ENCODE results near the gene UBN1.

Gene UBN1

DNA sequence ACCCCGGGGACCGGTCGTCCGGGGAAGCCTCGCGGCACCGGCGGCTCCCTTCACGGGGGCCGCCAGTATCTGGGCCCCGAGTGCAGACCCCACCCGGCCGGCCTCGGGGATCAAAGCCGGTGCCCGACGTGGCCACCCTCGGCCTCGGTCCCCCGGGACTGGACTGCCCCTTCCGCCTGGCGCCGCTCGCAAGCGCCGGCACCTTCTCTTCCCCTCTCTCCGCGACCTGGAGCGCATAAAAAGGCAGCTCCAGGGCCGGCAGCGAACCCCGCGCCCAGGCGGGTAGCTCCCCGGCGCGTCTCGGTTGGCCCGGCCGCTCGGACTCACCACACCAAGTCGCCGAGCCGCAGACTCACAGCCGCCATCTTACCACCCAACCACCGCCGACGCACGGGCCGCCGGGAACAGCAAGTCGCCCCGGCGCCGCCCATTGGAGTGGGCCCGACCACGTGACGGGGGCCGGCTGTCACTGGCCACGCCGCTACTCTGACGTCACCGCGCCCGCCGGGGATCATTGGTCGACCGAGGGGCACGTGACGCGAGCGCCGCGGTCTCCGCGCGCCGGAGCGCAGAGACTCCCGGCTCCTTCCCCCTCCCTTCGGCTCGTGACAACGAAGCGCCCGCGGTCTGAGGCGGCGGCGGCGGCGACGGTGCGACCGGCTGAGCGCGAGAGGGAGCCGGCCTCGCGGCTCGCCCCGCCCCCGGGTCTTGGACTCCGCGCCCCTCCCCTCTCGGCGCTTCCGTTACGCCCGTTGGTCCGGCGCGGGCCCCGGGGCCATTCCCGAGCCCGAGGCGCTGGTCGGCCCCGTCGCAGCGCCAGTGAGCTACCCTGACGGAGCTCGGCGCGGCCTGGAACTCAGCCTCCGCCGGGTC, at the start of gene UBN1, which contains the start of gene GLYR1:
Gene UBN1 (plus strand): TSS at position 581 of the 873 bp plus-strand sequence. CDS start 5,437 bp downstream, outside the sequence.
Gene GLYR1 (minus strand): TSS at position 388 of the 873 bp plus-strand sequence. CDS start 23 bp downstream, at position 365.
- DNase-seq (ENCODE audit: low read depth) = peak; percentile 98
- no peak for TF ChIP-seq CTCF (IDR thresholded peaks at IDR 0.05; ENCODE audit: insufficient read depth, low read depth, low read length, missing control alignments)
- peak within 1 kb of the TSS; percentile 74 for H3K4me3 ChIP-seq (ENCODE audit: low read depth, low read length)

DNA sequence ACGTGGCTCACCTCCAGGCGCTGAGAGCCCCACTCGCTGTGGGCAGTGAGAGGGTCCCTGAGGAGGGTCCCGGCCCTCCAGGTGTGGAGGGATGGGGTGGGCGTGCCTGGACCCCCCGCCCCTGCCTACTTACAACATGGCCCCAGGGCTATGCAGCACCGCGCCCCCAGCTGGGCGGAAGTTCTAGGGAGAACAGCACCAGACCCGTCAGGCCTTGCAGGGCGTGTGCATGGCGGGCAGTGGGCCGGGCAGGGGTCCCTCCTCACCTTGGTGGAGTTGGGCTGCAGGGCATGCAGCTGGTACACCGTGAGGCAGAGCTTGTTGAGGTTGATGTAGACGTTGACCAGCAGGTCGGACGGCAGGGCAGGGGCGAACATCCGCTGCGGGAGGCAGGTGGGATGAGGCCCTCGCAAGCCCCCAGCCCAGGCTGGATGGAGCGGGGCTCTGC, 49.5 kb upstream of the UBN1 start:
- no peak for TF ChIP-seq CTCF (IDR thresholded peaks at IDR 0.05; ENCODE audit: insufficient read depth, low read depth, low read length, missing control alignments)
- DNase-seq (ENCODE audit: low read depth) = no peak
- no peak overlapping the region for H3K4me3 ChIP-seq (ENCODE audit: low read depth, low read length)

GRCh38 chr16:4798456-4798855, 48.8 kb upstream of the UBN1 start:
- no peak overlapping the region for H3K4me3 ChIP-seq (ENCODE audit: low read depth, low read length)
- no peak for TF ChIP-seq CTCF (IDR thresholded peaks at IDR 0.05; ENCODE audit: insufficient read depth, low read depth, low read length, missing control alignments)
- DNase-seq (ENCODE audit: low read depth) = no peak

GRCh38 chr16:4799171-4799855, 48.0 kb upstream of the UBN1 start:
- no peak overlapping the region for H3K4me3 ChIP-seq (ENCODE audit: low read depth, low read length)
- TF ChIP-seq CTCF (IDR thresholded peaks at IDR 0.05; ENCODE audit: insufficient read depth, low read depth, low read length, missing control alignments) = no peak

DNA sequence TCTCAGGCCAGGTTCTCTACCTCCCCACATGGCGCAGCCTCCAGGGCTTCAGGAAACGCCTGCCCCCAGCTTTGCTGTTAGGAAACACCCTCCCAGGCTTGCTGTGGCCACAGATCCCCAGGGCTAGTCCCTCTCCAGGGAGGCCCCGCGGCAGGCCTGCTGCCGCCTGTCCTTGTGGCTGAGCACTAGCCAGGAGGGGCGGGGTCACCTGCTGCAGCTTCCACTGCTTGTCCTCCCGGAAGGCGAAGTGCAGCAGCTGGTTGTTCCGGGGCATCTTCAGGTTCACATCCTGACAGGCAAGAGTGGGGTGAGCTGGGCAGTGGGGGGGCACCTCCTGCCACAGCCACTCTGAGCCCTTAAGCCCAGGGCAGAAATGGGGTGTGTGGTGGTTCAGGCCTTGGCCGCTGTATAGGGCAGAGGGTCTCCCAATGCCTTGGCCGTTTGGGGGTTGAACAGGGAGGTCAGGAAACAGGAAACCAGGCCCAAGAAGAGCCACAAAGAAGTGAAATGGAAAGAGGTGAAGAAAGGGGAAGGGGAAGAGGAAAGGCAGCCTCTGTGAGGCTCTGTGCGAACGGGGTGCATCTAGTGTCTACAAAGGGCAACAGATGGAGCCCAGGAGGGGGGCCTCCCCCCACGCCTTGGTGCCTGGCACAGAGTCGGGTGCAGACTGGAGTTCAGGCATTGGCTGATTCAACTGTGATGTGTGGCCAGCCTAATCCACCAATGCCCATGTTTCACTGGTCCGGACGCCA, 46.8 kb upstream of the UBN1 start:
- H3K4me3 ChIP-seq (ENCODE audit: low read depth, low read length) = peak overlapping the region; percentile 52
- peak; percentile 85 for DNase-seq (ENCODE audit: low read depth)
- no peak for TF ChIP-seq CTCF (IDR thresholded peaks at IDR 0.05; ENCODE audit: insufficient read depth, low read depth, low read length, missing control alignments)

More at GRCh38 chr16:4799171-4799855, 48.0 kb upstream of the UBN1 start:
- DNase-seq (ENCODE audit: low read depth) = no peak

Measured in GM12865 (cell line).